ENCODE measurements around the gene PSMD13.

DNA sequence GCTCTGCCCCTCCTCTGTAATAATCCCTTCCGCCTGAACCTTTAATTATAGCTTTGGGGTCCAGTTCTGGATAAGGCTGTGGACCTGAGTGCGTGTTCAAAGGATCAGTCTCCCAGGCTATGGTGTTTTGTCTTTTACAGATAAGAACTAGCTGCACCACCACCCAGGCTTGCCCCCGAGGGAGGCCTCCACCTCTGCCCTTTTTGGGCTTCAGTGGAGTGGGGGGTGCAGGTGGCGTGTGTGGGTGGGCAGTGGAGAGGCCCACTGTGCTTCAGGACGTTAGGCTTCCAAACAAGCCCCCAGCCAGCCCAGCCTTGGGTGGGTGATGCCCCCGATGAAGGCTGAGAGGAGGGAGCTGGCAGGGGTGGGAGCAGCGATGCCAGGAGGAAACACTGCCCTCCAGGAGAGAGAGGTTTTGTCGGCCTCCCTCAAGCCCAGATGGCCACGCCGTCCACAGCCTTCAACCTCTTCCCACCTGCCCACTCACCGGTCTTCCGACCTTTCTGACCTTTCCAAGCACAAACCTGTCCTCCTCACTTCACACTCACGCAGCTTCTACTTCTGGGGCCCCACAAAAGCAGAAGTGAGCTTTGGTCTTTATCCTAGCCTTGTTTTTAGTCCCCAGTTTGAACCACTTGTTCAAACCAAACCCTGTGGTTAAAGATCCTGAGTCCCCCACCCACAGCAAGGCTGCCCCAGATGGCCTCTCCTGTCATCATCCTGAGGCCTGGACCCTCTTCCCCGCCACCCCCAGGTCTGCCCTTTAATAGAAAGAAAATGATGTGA lies 20.4 kb downstream of the PSMD13 start:
- TF ChIP-seq, protein P1, sequence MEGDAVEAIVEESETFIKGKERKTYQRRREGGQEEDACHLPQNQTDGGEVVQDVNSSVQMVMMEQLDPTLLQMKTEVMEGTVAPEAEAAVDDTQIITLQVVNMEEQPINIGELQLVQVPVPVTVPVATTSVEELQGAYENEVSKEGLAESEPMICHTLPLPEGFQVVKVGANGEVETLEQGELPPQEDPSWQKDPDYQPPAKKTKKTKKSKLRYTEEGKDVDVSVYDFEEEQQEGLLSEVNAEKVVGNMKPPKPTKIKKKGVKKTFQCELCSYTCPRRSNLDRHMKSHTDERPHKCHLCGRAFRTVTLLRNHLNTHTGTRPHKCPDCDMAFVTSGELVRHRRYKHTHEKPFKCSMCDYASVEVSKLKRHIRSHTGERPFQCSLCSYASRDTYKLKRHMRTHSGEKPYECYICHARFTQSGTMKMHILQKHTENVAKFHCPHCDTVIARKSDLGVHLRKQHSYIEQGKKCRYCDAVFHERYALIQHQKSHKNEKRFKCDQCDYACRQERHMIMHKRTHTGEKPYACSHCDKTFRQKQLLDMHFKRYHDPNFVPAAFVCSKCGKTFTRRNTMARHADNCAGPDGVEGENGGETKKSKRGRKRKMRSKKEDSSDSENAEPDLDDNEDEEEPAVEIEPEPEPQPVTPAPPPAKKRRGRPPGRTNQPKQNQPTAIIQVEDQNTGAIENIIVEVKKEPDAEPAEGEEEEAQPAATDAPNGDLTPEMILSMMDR (IDR thresholded peaks at IDR 0.05; ENCODE audit: low read length) = no peak
- TF ChIP-seq EZH2 (IDR thresholded peaks at IDR 0.05; ENCODE audit: borderline replicate concordance, low read length) = no peak

Measured in OCI-LY1 (cell line).